Duodenal mucosa (tissue), 2 donors: Measurements from ENCODE around the gene RNF157.
"Not testable (repeated sequence)": the region's sequence is repeated elsewhere in the genome, so short reads cannot be mapped to it uniquely, and the experiment has no call there.

Source experiments
- H3K27ac ChIP-seq: one replicate; pipeline ENCODE4 v1.7.0; 2013; ENCODE audit warnings: low read depth, low read length
- H3K27me3 ChIP-seq, 2 donors: one replicate each; pipeline ENCODE4 v1.7.0; 2013; ENCODE audit warnings: low read length in 2 of 2, control low read depth in 1 of 2; ENCODE audit not compliant: insufficient read depth in 2 of 2, control insufficient read depth in 1 of 2
- H3K36me3 ChIP-seq, 2 donors: one replicate each; pipeline ENCODE4 v1.7.0; 2013; ENCODE audit warnings: low read length in 2 of 2, control low read depth in 1 of 2; ENCODE audit not compliant: insufficient read depth in 2 of 2, control insufficient read depth in 1 of 2
- H3K4me1 ChIP-seq, 2 donors: one replicate each; pipeline ENCODE4 v1.7.0; 2013; ENCODE audit warnings: low read length in 2 of 2, control low read depth in 1 of 2; ENCODE audit not compliant: insufficient read depth in 2 of 2, control insufficient read depth in 1 of 2
- H3K4me3 ChIP-seq, 2 donors: one replicate each; pipeline ENCODE4 v1.7.0; 2013; ENCODE audit warnings: low read length in 2 of 2, low read depth in 1 of 2
- H3K9ac ChIP-seq, 2 donors: one replicate each; pipeline ENCODE4 v1.7.0; 2013; ENCODE audit warnings: low read length in 2 of 2, low read depth in 1 of 2
- H3K9me3 ChIP-seq, 2 donors: one replicate each; pipeline ENCODE4 v1.7.0; 2013; ENCODE audit warnings: low read length in 2 of 2, control low read depth in 1 of 2; ENCODE audit not compliant: control insufficient read depth in 1 of 2

The RNF157 gene

DNA sequence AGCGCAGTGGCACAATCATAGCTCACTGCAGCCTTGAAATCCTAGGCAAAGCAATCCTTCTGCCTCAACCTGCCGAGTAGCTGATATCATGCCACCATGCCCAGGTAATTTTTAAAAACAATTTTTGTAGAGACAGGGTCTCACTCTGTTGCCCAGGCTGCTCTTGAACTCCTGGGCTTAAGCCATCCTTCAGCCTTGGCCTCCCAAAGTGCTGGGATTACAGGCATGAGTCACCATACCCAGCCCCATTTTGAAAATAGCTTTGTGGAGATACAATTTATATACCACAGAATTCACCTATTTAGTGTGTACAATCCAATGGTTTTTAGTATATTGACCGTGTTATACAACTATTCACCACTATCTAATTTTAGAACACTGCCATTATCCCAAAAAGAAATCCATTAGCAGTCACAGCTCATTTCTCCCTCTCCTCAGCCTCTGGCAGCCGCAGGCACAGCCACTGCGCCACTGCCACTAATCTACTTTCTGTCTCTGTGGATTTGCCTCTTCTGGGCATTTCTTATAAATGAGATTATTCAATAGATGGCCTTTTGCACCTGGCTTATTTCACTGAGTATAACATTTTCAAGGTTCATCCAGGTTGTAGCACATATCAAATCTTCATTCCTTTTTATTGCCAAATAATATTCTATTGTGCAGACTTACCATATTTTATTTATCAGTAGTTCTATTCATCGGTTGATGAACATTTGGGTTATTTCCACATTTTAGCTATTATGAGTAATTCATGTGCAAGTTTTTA is 6.5 kb downstream of the RNF157 start:
- Histone ChIP-seq H3K27ac (no peak overlapping the region), H3K4me1 (peaks cover 0 to under 1% of the 10 kb centered on the region in 2 donors), H3K9me3 (no peaks in the 10 kb centered on the region), H3K36me3 (no peaks in the 10 kb centered on the region), H3K27me3 (no peaks in the 10 kb centered on the region), H3K4me3 (no peak overlapping the region), H3K9ac (no peak overlapping the region)

DNA sequence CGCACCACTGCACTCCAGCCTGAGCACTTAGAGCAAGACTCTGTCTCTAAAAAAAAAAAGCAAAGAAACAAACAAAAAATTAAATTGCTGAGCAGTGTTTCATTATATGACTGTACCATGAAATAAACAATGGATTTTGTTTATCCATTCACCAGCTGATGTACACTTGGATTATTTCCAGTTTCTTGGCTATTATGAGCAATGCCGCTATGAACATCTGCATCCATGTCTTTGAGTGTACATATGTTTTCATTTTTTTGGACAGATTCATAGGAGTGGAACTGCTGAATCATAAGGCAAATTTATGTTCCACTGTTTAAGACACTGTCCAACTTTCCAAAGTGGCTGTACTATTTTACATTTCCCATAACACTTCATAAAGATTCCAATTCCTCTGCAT is 8.0 kb downstream of the RNF157 start:
- H3K36me3 ChIP-seq, result no peaks in the 10 kb centered on the region

DNA sequence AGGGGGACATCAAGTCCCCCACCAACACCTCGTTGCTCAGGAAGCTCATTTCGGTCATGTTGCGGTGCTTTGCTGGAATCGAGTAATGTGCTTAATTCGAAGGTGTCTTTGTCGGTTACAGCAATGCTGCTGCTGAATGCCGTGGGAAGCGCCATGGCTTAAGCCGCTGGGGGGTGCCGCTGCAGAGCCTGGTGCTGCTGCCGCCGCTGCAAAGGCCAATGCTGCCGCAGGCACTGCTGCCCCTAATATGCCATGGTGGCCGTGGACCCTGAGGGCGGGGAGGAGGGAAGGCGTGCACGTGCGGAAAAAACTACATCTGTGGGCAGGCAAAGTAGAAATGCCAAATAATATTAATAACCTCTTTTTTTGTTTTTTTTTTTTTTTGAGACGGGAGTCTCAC is 13.5 kb downstream of the RNF157 start:
- not testable (repeated sequence) for H3K27ac ChIP-seq, H3K9me3 ChIP-seq, H3K4me1 ChIP-seq, H3K36me3 ChIP-seq, H3K4me3 ChIP-seq, H3K27me3 ChIP-seq, H3K9ac ChIP-seq

More for the DNA sequence above, 8.0 kb downstream of the RNF157 start:
- H3K4me1 ChIP-seq, result no peaks in the 10 kb centered on the region
- H3K9ac ChIP-seq, result no peak overlapping the region
- no peak overlapping the region for H3K4me3 ChIP-seq
- H3K9me3 ChIP-seq, result no peaks in the 10 kb centered on the region
- H3K27ac ChIP-seq, result no peak overlapping the region
- no peaks in the 10 kb centered on the region for H3K27me3 ChIP-seq

DNA sequence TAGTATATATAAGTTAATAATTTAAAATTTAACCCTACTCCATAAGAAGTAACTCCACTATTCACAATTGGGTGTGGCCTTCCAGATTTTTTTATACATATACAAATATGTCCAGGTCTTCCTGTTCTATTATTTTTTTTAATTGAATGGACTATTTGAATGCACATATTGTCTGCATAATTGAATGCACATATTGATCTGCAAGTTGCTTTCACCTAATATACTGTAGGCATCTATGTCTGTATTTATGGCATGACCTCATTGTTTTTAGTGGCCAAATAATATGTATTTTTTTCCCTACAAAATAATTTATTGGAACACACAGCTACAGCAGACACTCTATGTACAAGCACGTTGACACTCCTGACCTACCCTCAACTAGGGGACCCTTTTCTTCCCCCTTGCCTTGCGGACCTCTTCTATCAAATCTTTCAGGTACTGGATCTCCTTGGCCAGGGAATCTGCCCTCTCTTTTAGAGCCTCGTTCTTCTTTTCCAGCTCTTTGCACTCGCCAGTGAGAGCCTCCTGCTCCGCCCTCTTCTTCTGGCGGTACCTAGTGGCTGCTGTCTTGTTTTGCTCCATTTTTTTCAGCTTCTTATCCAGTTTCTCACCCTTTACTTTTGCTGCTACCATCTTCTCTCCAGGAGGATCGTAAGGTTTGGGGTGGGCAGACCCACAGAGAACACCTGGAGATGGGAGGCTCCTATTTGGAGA is 14.8 kb downstream of the RNF157 start:
- not testable (repeated sequence) for H3K9me3 ChIP-seq, H3K27me3 ChIP-seq, H3K9ac ChIP-seq, H3K36me3 ChIP-seq, H3K4me1 ChIP-seq, H3K4me3 ChIP-seq, H3K27ac ChIP-seq

DNA sequence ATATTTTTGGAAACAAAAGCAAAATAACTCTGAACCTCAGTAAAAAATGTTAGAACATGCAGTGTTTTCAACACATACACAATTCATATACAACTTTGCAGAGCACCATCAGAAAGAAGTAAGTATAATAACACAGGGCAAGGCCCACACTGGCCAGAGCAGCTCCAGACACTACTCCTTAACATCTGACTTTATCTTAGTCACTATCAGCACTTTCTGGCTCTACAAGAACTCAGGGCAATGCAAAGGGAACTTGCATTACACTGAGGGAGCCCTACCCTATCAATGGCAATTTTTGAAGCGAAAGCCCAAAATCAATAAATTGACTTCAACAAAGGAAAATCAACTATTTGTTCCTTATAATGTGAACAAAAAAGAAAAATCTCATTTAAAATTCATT is 16.5 kb downstream of the RNF157 start:
- Histone ChIP-seq H3K27ac (no peak overlapping the region), H3K4me3 (no peak overlapping the region), H3K9me3 (no peaks in the 10 kb centered on the region), H3K9ac (no peak overlapping the region), H3K36me3 (no peaks in the 10 kb centered on the region), H3K4me1 (no peaks in the 10 kb centered on the region), H3K27me3 (no peaks in the 10 kb centered on the region)

DNA sequence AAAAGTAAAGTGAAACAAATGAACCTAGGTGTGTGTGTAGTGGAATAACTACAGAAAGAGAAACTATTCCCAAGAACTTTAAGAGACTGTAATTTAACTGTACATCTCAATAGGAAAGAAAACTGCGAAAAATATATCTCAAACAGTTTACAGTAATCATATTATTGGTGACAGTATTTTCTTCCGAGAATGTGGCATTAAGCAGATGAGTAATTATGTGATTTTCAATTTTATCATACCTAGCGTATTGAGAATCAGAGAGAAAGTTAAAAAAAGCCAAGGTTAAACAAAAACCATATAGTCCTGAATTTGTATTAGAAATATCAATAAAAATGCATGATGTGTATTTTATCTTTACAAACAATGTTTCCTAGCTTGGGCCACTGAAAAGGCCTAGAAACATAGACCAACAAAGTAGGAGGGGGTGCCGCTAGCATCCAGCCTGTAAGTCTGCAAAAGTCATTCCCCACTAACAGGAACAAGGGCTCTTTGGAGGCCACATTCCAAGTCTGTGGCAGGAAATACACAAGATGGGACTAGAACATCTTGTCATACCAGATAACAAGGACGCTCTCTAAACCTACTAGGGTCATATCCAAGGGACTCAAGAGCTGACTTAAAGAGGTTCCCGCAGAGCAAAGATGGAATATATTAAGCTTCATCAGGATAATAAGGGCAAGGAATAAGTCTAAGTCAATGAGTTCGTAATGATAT is 20.5 kb downstream of the RNF157 start:
- Histone ChIP-seq H3K27me3 (no peaks in the 10 kb centered on the region), H3K4me1 (no peaks in the 10 kb centered on the region), H3K4me3 (no peak overlapping the region), H3K27ac (no peak overlapping the region), H3K9me3 (no peaks in the 10 kb centered on the region), H3K9ac (no peak overlapping the region), H3K36me3 (no peaks in the 10 kb centered on the region)

DNA sequence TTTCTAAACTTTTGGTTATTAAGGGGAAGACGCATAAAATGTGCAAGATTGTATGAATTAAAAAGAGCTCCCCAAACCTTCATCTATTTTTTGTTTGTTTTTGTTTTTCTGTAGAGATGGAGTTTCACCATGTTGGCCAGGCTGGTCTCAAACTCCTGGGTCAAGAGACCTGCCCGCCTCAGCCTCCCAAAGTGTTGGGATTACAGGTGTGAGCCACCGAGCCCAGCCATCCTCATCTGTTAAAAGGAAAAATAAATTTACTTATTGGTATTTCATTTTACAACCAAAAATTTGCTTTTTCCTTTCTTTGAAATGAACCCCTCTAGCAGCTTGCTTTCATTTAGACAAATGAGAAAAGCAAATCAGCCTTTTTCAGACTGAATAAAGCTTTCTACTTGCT is 23.2 kb downstream of the RNF157 start:
- Histone ChIP-seq H3K4me3 (no peak overlapping the region), H3K27me3 (no peaks in the 10 kb centered on the region), H3K36me3 (peaks cover 0 to 2% of the 10 kb centered on the region in 2 donors), H3K9me3 (no peaks in the 10 kb centered on the region), H3K27ac (no peak overlapping the region), H3K4me1 (no peaks in the 10 kb centered on the region), H3K9ac (no peak overlapping the region)

DNA sequence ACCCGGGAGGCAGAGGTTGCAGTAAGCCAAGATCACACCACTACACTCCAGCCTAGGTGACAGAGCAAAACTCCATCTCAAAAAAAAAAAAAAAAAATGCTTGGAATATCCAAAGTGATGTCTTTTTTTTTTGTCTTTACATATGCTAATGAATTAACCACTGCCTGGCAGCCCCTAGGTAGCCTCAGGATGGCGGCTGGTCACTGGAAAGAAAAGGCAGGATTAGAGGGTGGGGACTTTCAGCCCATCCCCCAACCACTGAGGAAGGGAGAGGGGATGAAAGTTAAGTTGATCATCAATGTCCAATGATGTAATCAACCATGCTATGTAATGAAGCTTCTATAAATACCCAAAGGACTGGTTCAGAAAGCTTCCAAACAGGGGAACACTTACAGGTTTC is 26.8 kb downstream of the RNF157 start:
- Histone ChIP-seq H3K4me3 (no peak overlapping the region), H3K27ac (no peak overlapping the region), H3K27me3 (no peaks in the 10 kb centered on the region), H3K9me3 (no peaks in the 10 kb centered on the region), H3K9ac (no peak overlapping the region), H3K4me1 (no peaks in the 10 kb centered on the region), H3K36me3 (peaks cover 0 to 13% of the 10 kb centered on the region in 2 donors)

DNA sequence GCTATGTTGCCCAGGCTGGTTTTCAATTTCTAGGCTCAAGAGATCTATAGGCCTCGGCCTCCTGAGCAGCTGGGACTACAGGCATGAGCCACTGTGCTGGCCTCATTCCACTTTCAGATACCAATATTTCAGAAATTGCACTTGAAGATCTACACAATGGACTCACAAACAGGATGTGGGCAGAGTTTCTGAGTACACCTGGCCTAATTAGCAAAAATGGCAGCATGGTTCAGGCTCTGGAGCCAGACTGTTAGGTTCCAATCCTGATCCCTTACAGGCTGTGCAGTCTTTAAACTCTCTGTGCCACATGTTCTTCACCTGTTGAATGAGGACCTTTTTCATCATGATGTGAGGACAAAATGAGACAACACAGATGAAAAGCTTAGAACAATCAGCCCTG is 32.2 kb downstream of the RNF157 start:
- peaks cover 0 to 13% of the 10 kb centered on the region in 2 donors for H3K36me3 ChIP-seq
- no peaks in the 10 kb centered on the region for H3K27me3 ChIP-seq
- H3K4me1 ChIP-seq, result peaks cover 5 to 7% of the 10 kb centered on the region in 2 donors
- H3K27ac ChIP-seq, result no peak overlapping the region
- H3K9me3 ChIP-seq, result no peaks in the 10 kb centered on the region
- H3K9ac ChIP-seq, result no peak overlapping the region
- H3K4me3 ChIP-seq, result no peak overlapping the region
